ENCODE results near the gene ZNF432.

GRCh38 chr19:52028027-52028779, 20.4 kb downstream of the ZNF432 start, which contains the start of gene ZNF614:
- TF ChIP-seq CTCF (IDR thresholded peaks at IDR 0.05) (no peak), POLR2AphosphoS5 (IDR thresholded peaks at IDR 0.05) (peak; percentile 81), EP300 (IDR thresholded peaks at IDR 0.05) (no peak), POLR2A (IDR thresholded peaks at IDR 0.05) (peak; percentile 44 to 45)

All from gastroesophageal sphincter (tissue), 3 donors.